Superior temporal gyrus (tissue), 1 donor: ENCODE results near the gene EEF2.
"Not testable (repeated sequence)": the region's sequence is repeated elsewhere in the genome, so short reads cannot be mapped to it uniquely, and the experiment has no call there.

Source experiments
- DNase-seq: peaks from one replicate; pipeline ENCODE4 v3.0.0-alpha.2; 2016; ENCODE audit errors: extremely low spot score

The EEF2 gene

GRCh38 chr19:3944018-3944721 is 41.1 kb downstream of the EEF2 start:
- DNase-seq, result no peak

- no peak for DNase-seq
These were observed 42.4 kb downstream of the EEF2 start for GRCh38 chr19:3942790-3943409.

DNA sequence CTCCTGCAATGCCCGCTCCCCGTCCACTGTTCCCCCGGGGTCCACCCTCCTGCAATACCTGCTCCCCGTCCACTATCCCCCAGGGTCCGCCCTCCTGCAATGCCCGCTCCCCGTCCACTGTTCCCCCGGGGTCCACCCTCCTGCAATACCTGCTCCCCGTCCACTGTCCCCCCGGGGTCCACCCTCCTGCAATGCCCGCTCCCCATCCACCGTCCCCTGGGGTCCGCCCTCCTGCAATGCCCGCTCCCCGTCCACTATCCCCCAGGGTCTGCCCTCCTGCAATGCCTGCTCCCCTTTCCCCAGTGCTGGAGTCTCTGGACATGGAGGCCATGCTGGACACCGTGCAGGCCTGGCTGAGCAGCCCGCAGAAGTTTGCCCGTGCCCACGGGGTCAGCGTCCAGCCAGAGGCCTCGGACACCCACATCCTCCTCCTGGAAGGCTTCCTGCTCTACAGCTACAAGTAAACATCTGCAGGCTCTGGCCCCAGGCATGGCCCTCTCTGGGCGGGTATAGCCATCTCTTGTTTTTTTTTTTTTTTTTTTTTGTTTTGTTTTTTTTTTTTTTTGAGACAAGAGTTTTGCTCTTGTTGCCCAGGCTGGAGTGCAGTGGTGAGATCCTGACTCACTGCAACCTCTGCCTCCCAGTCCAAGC is 46.8 kb downstream of the EEF2 start:
- not testable (repeated sequence) for DNase-seq

DNA sequence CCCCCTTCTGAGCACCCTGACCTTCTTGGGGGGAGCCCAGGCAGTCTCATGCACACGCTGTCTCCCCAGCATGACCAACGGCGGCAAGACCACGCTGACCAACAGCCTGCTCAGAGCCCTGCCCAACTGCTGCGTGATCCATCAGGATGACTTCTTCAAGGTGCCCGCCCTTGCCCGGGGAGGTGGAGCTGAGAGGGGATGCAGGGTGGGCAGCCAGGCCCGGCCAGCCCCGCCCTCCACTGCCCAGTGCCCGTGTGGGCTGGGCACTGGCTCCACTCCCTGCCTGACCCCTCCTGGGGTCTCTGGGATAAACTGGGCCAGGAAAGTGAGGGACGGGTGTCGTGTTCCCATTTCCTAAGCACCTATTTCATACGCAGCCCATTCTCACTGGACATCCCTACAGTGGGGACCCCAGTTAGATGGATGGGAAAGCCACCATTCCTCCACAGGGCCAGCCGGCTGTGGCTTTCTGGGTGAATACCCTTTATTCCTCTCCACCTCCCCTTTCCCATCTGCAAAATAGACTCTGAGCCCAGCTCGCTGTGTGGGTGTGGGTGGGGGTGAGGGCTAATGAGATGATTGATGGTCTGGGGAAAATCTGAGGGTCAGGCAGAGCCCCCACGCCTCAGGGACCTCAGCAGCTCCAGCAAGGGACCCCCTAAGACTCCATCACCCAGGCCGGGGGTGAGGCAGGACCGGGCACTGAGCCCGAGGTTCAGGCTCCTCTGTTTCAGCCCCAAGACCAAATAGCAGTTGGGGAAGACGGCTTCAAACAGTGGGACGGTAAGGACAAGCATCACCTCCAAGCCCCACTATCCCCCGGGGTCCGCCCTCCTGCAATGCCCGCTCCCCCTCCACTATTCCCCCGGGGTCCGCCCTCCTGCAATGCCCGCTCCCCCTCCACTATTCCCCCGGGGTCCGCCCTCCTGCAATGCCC is 48.5 kb downstream of the EEF2 start:
- no peak for DNase-seq

DNA sequence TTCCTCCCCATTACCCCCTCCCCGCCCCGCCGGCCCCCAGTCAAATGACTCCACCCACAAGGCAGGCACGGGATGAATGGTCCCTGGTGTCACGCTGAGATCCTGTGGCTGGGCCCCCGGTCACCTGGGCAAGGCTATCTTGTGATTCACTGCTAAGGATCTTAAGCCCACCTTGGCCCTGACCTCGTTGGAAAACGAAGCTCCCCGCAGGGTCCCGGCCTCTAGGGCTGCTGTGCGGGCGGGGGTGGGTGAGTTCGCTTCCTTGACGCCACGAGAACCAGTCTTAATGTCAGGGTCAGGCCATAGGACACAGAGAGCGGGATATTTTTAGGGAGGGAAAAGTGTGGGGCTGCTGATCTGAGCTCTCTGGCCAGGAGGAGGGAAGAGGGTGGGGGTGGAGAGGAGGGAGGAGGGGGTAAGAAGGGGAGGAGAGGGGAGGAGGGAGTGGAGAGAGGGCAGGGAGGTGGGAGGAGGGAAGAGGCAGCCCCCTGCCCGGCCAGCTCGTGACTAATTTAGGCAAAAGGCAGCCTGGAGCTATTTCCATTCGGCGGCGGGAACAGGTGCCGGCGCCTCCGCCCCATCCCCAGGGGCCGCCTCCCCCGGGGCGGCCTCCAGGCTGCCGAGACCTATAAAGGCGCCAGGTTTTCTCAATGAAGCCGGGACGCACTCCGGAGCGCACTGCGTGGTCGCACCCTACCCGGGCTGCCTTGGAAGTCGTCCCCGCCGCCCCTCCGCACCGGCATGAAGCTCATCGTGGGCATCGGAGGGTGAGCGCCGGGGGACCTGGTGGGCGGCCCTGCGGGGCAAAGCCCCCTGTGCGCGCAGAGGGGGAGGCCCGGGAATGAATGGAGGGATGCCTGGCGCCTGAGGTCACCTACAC is 52.1 kb downstream of the EEF2 start, which contains the start of gene NMRK2:
TSS of gene NMRK2 (plus strand) at position 139 of the 880 bp plus-strand sequence. CDS start at position 742, 603 bp downstream.
- DNase-seq, result no peak

- DNase-seq, result no peak
These were observed 54.2 kb downstream of the EEF2 start for GRCh38 chr19:3931041-3931440.
